ENCODE measurements around the gene ZSCAN10. TPM values are rescaled to one million over a fixed set of nuclear protein-coding genes. Genes with fewer than 3 reads are reported as not detected.

The ZSCAN10 gene
- total and polyA plus RNA-seq, 9 of the 15 experiments (the other 6 are each of a cell fraction or from before 2014, with no cell fraction given), result 0.22 TPM; not detected in 8

DNA sequence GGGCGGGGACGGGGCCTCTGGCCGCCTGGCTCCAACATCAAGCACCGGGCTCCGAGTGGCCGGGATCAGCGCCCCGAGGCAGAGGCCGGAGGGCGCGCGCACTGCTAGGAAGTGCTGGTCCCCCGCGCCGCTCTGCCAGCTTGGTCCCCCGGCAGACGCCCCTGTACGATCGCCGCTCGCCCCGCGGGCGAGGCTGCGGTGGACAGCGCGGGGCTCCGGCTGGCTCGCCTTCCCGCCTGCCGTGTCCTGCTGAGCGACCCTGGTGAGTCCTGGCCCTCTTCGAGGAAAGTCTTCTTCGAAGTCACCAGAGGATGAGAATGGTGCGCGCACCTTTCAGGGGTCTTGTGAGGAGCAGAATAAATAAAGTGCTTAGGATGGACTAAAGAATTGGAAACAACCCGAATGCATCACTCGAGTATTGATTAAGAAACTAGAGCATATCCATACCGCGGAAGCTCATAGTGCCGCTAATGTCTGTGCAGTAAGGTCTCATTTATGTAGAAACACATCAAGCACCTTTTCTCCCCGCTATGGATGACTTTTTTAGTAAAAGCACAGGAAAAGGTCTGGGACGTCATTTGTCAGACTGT, 36.1 kb upstream of the ZSCAN10 start (continued):
- TF ChIP-seq, protein P1, sequence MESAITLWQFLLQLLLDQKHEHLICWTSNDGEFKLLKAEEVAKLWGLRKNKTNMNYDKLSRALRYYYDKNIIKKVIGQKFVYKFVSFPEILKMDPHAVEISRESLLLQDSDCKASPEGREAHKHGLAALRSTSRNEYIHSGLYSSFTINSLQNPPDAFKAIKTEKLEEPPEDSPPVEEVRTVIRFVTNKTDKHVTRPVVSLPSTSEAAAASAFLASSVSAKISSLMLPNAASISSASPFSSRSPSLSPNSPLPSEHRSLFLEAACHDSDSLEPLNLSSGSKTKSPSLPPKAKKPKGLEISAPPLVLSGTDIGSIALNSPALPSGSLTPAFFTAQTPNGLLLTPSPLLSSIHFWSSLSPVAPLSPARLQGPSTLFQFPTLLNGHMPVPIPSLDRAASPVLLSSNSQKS (CRISPR knock-in tag; IDR thresholded peaks at IDR 0.05), result no peak
- TF ChIP-seq NR2F6 (CRISPR knock-in tag; IDR thresholded peaks at IDR 0.05) (no peak), ZNF778 (CRISPR knock-in tag; IDR thresholded peaks at IDR 0.05) (no peak), NRF1 (conservative IDR thresholded peaks at IDR 0.05 in 1 of 2, IDR thresholded peaks at IDR 0.05 in 1 of 2) (no peak; a peak in 1 of 4 replicates), MED1 (CRISPR knock-in tag; IDR thresholded peaks at IDR 0.05; ENCODE audit: borderline replicate concordance) (no peak), ZFPM2 (CRISPR knock-in tag; IDR thresholded peaks at IDR 0.05) (no peak), NR3C1 (CRISPR knock-in tag; IDR thresholded peaks at IDR 0.05) (no peak), SETDB1 (IDR thresholded peaks at IDR 0.05; ENCODE audit: low read length) (no peak), VEZF1 (CRISPR knock-in tag; IDR thresholded peaks at IDR 0.05) (peak; percentile 93), ATF7 (IDR thresholded peaks at IDR 0.05) (no peak), RBFOX2 (IDR thresholded peaks at IDR 0.05; ENCODE audit: low read depth, low read length) (peak; percentile 73), TRIM24 (IDR thresholded peaks at IDR 0.05) (0 out of 4 replicates have a peak, but pooled peaks of 1 of the 2 experiments have one; percentile 9), ILK (tag; IDR thresholded peaks at IDR 0.05; ENCODE audit: borderline replicate concordance, low read depth) (no peak), DMBX1 (CRISPR knock-in tag; IDR thresholded peaks at IDR 0.05; ENCODE audit: borderline replicate concordance) (no peak), HMG20A (CRISPR knock-in tag; conservative IDR thresholded peaks at IDR 0.05) (no peak), TEAD1 (CRISPR knock-in tag; IDR thresholded peaks at IDR 0.05) (no peak), CHCHD3 (CRISPR knock-in tag; IDR thresholded peaks at IDR 0.05) (no peak), EP400 (IDR thresholded peaks at IDR 0.05) (no peak), NONO (IDR thresholded peaks at IDR 0.05; ENCODE audit: low read depth in 2 of 2, low read length in 1 of 2) (peak in 1 of 2 experiments; percentile 46; a peak in 1 of 4 replicates), KHSRP (IDR thresholded peaks at IDR 0.05) (no peak), ZNF57 (CRISPR knock-in tag; IDR thresholded peaks at IDR 0.05) (no peak), PHF8 (IDR thresholded peaks at IDR 0.05; ENCODE audit: borderline replicate concordance, low read length) (peak; percentile 78; the same call in 1 of the 2 replicates), POLR2G (IDR thresholded peaks at IDR 0.05; ENCODE audit: low read depth, low read length) (peak; percentile 82), NELFE (IDR thresholded peaks at IDR 0.05; ENCODE audit: insufficient read depth, insufficient read length) (no peak), MAZ (CRISPR knock-in tag; conservative IDR thresholded peaks at IDR 0.05 in 1 of 2, IDR thresholded peaks at IDR 0.05 in 1 of 2) (peak; percentile 38 to 61; a peak in 3 of 4 replicates), SMARCB1 (IDR thresholded peaks at IDR 0.05; ENCODE audit: insufficient read length, low read depth) (no peak), CHD1 (IDR thresholded peaks at IDR 0.05; ENCODE audit: low read length) (peak; percentile 74), GABPA (tag; conservative IDR thresholded peaks at IDR 0.05; ENCODE audit: low read depth) (peak; percentile 89), ERF (CRISPR knock-in tag; IDR thresholded peaks at IDR 0.05) (peak; percentile 50; the same call in 1 of the 2 replicates), SREBF2 (CRISPR knock-in tag; IDR thresholded peaks at IDR 0.05) (no peak)
